T47D (cell line): ENCODE measurements around the gene RGS9.
"Not testable (repeated sequence)": the region's sequence is repeated elsewhere in the genome, so short reads cannot be mapped to it uniquely, and the experiment has no call there.

Experiments
- DNase-seq, 2 experiments: peaks; one replicate each; pipeline versions ENCODE4 v3.0.0 to v3.0.0-alpha.2; 2011 to 2012; ENCODE audit warnings: low read depth in 1 of 2, low spot score in 1 of 2
- JUND ChIP-seq: IDR thresholded peaks from 2 replicates; pipeline ENCODE4 v1.6.1; 2012; ENCODE audit warnings: low read depth
- in situ Hi-C: cut with HindIII; loops from 2 replicates; pipeline ENCODE4 v1.10.0; 2016; ENCODE audit warnings: low sequenced_read_pairs, low pct_unique_long_range_greater_than_20kb

Gene RGS9

DNA sequence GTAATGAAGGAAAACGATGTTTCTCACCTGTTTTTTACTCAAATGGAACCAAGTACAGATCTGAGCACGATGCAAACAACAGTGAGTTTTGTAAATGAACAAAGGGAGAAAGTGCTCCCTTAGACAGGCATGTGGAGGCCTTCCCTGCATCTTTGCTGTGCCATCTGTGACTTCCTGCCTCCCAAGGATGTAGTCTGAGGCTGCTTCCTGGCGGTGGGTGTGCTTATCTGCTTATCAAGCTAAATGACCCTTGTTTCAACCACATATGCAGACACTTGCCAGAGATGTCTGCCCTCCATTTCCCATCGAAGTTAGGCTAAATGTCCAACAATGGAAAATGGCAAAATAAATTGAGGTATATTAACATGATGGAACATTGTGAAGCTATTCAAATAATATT is 34.6 kb downstream of the RGS9 start:
- TF ChIP-seq JUND: no peak
- no peak for DNase-seq
- in situ Hi-C loops: no loop called here

DNA sequence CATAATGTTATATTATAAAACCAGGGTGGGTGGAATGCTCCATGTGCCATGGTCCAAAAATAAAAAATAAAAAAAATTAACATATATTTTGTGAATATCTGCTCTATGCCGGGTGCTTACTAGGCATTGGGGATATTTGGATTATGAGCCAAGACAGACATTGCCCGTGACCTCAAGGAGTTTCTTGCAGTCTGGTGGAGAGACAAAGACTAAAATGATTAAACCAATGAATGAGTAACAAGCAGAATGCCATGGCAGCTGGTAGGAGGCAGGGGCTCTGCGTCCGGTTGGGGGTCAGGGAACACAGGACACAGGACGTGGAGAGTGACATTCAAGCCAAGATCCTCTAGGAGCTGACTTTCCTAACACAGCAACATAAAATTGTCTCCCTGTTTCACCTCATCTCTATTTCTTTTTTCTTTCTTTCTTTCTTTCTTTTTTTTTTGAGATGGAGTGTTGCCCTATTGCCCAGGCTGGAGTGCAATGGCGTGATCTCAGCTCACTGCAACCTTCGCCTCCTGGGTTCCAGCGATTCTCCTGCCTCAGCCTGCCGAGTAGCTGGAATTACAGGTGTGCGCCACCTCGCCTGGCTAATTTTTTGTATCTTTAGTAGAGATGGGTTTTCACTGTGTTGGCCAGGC is 35.4 kb downstream of the RGS9 start:
- in situ Hi-C loops: no loop called here
- DNase-seq: no peak
- no peak for TF ChIP-seq JUND

DNA sequence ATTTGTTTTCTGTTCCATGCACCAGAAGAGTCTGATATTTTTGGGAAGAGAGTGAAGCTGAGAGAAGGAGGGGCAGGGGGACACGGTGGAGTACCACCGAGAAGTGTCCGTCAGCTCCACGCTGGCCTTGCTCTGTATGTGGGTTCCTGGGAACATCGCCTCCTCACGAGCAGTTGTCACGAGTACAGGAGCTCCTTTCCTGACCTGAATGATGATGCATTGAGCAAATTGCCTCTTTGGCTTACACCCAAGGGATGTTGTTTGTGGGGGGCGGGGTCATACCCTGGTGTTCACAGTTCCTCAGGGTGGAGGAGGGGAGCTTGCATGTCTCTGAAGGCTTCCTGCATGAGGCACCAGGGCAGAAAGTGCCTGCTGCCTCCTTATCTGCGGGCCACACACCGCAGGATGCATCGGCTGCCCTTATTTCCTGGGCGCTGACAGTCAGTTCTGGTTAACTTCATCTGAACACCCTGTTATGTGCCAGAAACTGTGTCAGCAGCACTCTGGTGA is 36.2 kb downstream of the RGS9 start:
- peak in 1 of 2 experiments; percentile 44 for DNase-seq
- TF ChIP-seq JUND: no peak
- in situ Hi-C loops: no loop called here

DNA sequence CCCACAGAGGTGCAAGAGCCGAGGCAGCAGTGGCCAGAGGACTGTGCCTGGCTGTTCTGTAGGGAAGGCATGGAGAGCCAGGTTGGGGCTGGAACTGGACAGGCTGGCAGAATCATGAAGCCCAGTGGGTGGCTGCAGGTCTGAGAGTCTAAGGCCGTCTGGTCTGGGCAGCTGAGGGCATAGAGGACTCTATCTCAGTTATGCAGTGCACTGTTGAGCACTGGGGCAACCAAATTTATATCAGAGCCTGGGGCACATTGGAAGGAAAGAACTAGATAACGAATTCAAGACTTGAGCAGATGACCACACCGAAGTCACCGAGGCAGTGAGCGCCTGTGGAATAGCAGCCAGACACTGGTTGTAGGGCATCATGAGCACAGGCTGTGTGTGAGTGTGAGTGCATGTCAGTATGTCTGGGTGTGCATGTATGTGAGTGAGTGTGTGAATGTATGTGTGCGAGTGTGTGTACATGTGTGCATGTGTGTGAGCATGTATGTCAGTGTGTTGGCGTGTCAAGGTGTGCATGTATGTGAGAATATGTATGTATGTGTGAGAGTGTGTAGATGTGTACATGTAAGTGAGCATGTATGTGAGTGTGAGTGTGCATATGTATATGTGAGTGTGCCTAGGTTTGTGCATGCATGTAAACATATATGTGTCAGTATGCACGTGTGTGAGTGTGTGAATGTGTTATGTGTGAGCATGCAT is 37.0 kb downstream of the RGS9 start:
- in situ Hi-C loops: no loop called here
- DNase-seq: no peak
- no peak for TF ChIP-seq JUND

DNA sequence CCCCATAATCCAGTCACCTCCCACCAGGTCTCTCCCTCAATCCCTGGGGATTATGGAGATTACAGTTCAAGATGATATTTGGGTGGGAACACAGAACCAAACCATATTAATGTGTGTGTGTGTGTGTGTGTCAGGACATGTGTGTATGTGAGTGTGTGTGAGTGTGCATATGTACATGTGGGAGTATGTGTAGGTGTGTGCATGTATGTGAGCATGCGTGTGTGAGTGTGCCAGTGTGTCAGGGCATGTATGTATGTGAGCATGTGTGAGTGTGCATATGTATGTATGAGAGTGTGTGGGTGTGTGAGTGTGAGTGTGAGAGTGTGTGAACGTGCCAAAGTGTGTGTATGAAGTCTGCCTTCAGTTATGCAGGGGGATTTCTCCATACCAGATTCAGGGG is 37.8 kb downstream of the RGS9 start:
- no peak for DNase-seq
- no peak for TF ChIP-seq JUND
- in situ Hi-C loops: no loop called here

DNA sequence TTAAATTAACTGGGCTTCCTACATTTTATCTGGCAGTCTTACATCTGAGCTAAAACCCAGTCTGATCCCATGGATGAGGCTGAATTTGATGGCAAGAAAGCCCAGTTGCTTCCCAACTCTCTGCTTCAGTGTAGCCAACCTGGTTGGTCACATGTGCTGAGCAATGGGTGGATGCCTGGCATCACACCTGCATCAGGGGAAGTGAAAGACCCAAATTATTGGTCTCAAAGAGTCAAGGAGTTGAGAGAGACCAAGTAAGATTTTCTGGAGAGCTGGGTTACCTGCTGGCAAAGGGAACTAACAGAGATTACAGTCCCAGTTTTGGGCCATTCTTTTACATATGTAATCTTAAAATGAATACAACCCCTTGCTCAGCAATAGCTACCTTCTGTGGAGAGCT is 38.8 kb downstream of the RGS9 start:
- no peak for TF ChIP-seq JUND
- in situ Hi-C loops: no loop called here
- no peak for DNase-seq

DNA sequence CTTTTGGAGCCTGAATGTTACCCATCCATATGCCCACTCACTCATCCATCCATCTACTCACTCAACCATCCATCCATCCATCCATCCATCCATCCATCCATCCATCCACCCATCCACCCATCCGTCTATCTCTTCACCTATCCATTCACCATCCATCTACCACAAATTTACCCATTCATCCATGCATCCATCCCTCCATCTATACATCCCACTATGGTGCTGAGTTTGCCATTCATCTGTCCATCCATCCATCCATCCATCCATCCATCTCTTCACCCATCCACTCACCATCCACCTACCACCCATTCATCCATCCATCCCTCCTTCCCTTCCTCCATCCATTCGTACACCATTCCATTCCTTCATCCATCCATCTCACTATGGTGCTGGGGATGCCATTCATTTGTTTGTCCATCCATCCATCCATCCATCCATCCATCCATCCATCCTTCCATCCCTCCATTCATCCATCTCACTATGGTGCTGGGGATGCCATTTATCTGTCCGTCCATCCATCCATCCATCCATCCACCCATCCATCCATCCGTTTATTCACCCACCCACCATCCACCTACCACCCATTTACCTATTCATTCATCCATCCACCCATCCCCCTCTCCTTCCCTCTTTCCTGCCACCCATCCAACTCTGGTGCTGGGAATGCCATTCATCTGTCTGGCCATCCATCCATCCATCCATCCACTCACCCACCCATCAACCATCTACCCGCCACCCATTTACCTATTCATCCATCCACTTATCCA is 39.7 kb downstream of the RGS9 start:
- TF ChIP-seq JUND: no peak
- no peak for DNase-seq
- in situ Hi-C loops: no loop called here

DNA sequence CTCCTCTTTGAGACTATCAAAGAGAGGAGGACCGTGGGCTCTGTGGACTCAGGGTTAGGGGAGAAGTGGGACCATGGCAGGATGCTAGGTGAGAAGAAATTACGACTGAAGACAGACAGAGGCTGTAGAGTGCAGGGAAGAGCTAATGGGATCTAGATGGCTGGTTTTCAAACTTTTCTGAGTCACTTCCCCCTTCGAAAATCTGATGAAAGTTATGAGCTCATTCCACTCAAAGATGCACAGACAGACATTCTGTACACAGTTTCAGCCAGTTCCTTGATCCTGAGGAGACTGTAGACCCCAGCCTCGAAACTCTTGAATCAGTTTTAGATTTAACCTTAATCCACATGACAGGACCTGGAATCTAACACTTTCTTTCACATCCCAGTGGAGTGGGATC is 40.7 kb downstream of the RGS9 start:
- no peak for TF ChIP-seq JUND
- no peak for DNase-seq
- in situ Hi-C loops: no loop called here

DNA sequence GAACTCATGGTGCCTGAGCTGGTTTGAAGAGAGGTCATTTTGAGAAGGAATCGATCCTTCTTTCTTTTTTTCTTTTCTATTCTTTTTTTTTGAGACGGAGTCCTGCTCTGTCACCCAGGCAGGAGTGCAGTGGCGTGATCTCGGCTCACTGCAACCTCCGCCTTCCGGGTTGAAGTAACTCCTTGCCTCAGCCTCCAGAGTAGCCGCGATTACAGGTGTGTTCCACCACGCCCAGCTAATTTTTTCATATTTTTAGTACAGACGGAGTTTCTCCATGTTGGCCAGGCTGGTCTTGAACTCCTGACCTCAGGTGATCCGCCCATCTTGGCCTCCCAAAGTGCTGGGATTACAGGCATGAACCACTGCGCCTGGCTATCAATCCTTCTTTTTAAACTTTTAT is 43.1 kb downstream of the RGS9 start:
- in situ Hi-C loops, DNase-seq: not testable (repeated sequence)

DNA sequence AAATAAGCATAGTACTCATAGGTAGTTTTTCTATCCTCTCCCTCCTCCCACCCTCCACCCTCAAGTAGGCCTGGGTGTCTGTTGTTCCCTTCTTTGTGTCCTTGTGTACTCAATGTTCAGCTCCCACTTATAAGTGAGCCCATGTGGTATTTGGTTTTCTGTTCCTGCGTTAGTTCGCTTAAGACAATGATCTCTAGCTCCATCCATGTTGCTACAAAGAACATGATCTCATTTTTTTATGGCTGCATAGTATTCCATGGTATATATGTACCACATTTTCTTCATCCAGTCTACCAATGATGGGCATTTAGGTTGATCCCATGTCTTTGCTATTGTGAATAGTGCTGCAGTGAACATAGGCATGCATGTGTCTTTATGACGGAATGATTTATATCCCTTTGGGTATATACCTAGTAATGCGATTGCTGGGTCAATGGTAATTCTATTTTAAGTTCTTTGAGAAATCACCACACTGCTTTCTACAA is 43.6 kb downstream of the RGS9 start:
- in situ Hi-C loops, DNase-seq: not testable (repeated sequence)

DNA sequence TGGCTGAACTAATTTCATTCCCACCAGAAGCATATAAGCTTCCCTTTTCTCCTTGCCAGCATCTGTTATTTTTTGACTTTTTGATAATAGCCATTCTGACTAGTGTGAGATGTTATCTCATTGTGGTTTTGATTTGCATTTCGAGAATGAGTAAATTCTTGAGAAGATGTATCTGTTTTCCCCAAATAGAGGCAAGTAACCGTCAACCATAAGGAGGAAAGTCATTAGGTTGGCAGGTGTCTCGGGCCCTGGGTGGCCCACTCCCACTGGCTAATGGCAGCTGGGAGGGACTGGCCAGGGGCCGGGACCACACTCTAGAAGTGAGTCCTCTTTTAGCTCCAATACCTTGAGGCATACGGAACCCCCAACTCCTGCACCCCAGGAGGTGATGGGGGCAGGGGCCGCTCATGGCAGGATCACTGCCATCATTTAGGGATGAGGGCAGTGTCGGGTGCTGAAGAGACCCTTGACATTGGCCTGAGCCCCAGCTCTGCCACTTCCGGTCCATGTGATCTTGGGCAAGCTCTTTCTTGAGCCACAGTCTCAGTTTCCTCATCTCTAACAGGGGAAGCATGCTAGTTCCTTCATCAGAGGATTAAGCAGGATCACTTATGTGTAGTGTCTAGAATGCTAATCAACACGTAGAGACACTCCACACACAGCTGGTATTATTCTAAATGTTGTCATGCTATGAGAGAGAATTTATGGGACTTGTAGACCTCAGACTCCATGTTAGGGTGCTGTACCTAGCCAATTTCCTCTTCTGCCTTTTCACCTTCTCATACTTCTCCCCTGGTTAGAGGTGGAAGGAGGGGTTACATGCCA is 44.3 kb downstream of the RGS9 start:
- TF ChIP-seq JUND: no peak
- no peak for DNase-seq
- in situ Hi-C loops: no loop called here

DNA sequence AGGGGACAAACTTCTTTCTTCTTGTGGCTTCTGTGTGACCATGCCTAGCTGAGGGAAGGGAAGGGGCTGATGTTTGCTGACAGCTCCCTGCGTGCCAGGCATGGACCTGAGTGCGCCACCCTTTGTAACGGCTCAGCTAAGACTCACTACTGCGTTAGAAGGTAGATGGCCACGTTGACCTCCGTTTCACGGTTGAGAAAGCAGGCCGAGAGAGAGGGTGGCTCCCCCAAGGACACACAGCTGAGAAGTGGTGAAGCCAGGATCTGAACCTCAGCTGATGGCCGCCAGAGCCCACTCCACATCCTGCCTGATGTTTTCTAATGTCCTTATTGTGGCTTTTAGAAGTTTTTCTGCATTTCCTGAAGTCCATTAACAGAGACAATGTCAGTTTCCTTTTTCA is 45.1 kb downstream of the RGS9 start:
- in situ Hi-C loops: no loop called here
- DNase-seq: no peak
- TF ChIP-seq JUND: no peak
